ENCODE data around the gene ZNF19. TPM values are rescaled to one million over a fixed set of nuclear protein-coding genes. Genes with fewer than 3 reads are reported as not detected.
A peak's percentile ranks its signal among the peaks of the same experiment; 100 is the strongest.

Gene ZNF19
- total and polyA plus RNA-seq, 2 donors (not counting 3 experiments of a cell fraction or from before 2014, with no cell fraction given): 0.98 to 2.6 TPM

DNA sequence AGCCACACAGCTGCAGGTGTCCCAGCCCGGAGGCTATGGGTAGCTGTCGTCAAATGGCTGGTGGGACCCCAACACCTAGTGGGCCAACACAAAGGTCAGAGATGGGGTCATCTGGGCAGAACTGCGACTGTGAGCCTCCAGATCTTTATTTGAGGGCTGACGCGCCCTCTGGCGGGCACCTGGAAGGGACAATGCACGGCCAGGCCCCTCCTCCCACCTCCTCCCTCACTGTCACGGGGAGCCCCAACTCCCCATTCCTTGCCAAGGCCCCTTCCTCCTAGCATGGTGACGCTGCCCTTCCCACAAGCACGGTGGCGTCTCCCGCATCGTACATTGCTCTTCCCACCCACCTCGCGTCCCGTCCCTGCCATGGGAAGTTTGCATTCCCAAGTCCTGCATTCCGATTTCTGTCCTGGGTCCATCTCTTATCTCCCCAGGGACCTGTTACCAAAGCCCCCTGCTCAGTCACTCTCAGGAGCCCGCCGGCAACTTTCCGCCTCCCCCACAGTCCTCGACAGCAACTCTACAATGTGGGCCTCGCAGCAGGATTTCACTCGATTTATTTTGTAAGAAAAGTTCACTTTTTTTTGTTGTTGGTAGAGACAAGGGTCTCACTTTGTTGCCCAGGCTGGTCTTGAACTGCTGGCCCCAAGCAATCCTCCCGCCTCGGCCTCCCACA is 48.3 kb downstream of the ZNF19 start:
- no peaks in the 10 kb centered on the region for H3K4me1 ChIP-seq (ENCODE audit: control insufficient read depth, extremely low read depth, insufficient read depth, low read length)
- dilution Hi-C loops (cut with MboI; ENCODE audit: extremely low pct_ligation_motif_present, low sequenced_read_pairs) (no loop called here), intact Hi-C loops (cut with micrococcal nuclease) (loop anchor here (1.0 kb wide), 1 partner anchor 58 kb away; no protein-coding TSS in a partner anchor)
- no peak for DNase-seq (ENCODE audit: low read depth, low spot score)
- TF ChIP-seq POLR2AphosphoS5 (IDR thresholded peaks at IDR 0.05; ENCODE audit: insufficient read depth, low read depth, low read length) (no peak), JUN (IDR thresholded peaks at IDR 0.05; ENCODE audit: borderline replicate concordance, insufficient read depth, insufficient read length, low read depth) (no peak), MYC (IDR thresholded peaks at IDR 0.05; ENCODE audit: low read depth, low read length) (no peak), POLR2A (IDR thresholded peaks at IDR 0.05; ENCODE audit: low read depth, low read length) (no peak)
- TF ChIP-seq, protein P1, sequence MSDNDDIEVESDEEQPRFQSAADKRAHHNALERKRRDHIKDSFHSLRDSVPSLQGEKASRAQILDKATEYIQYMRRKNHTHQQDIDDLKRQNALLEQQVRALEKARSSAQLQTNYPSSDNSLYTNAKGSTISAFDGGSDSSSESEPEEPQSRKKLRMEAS (IDR thresholded peaks at IDR 0.05; ENCODE audit: insufficient read depth, insufficient read length): no peak
- TF ChIP-seq, protein P2, sequence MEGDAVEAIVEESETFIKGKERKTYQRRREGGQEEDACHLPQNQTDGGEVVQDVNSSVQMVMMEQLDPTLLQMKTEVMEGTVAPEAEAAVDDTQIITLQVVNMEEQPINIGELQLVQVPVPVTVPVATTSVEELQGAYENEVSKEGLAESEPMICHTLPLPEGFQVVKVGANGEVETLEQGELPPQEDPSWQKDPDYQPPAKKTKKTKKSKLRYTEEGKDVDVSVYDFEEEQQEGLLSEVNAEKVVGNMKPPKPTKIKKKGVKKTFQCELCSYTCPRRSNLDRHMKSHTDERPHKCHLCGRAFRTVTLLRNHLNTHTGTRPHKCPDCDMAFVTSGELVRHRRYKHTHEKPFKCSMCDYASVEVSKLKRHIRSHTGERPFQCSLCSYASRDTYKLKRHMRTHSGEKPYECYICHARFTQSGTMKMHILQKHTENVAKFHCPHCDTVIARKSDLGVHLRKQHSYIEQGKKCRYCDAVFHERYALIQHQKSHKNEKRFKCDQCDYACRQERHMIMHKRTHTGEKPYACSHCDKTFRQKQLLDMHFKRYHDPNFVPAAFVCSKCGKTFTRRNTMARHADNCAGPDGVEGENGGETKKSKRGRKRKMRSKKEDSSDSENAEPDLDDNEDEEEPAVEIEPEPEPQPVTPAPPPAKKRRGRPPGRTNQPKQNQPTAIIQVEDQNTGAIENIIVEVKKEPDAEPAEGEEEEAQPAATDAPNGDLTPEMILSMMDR (IDR thresholded peaks at IDR 0.05; ENCODE audit: extremely low read depth in 1 of 2, insufficient read depth in 1 of 2, low read depth in 1 of 2, low read length in 2 of 2): peak in 1 of 2 donors; percentile 34
- H3K4me2 ChIP-seq (ENCODE audit: insufficient read depth, low read length): no peak overlapping the region
- CTCF ChIA-PET: interaction anchor here (0.9 to 2.1 kb wide), 3 partner anchors 28 to 58 kb away, joined by 4 to 13 read pairs (median 6); no protein-coding TSS in a partner anchor
- H3K79me2 ChIP-seq (ENCODE audit: control insufficient read depth, insufficient read depth, low read length): no peaks in the 10 kb centered on the region
- H3K9me3 ChIP-seq (replicated peaks; ENCODE audit: control insufficient read depth, insufficient read depth, low read length): no peaks in the 10 kb centered on the region
- H3K27ac ChIP-seq (ENCODE audit: insufficient read depth, low read depth, low read length): no peak overlapping the region
- H4K20me1 ChIP-seq (replicated peaks; ENCODE audit: control insufficient read depth, extremely low read depth, insufficient read depth, low read length): no peaks in the 10 kb centered on the region
- no peak overlapping the region for H3K4me3 ChIP-seq (replicated peaks in 1 of 3; ENCODE audit: insufficient read depth in 1 of 3, low read depth in 1 of 3, low read length in 3 of 3)
- no TSS peak for BruUV-seq (replicated peaks)
- no peaks in the 10 kb centered on the region for H3K9me1 ChIP-seq (replicated peaks; ENCODE audit: control insufficient read depth, extremely low read depth, insufficient read depth, low read length)
- no peaks in the 10 kb centered on the region for H3K27me3 ChIP-seq (ENCODE audit: control insufficient read depth in 2 of 2, insufficient read depth in 2 of 2, low read length in 2 of 2)
- H2AFZ ChIP-seq (ENCODE audit: low read depth, low read length): no peak overlapping the region
- no peaks in the 10 kb centered on the region for H3K36me3 ChIP-seq (ENCODE audit: control insufficient read depth in 2 of 2, extremely low read depth in 1 of 2, insufficient read depth in 2 of 2, low read length in 2 of 2)
- no peak for FAIRE-seq
- POLR2A ChIA-PET: no interaction called here
- no peak overlapping the region for H3K9ac ChIP-seq (replicated peaks; ENCODE audit: extremely low read depth, insufficient read depth, low read length)

Measured in endothelial cell of umbilical vein (primary cell).